Duodenal mucosa (tissue), 2 donors: ENCODE results near the gene WWOX.

ENCODE experiments used
- H3K27ac ChIP-seq: one replicate; pipeline ENCODE4 v1.7.0; 2013; ENCODE audit warnings: low read depth, low read length
- H3K27me3 ChIP-seq, 2 donors: one replicate each; pipeline ENCODE4 v1.7.0; 2013; ENCODE audit warnings: low read length in 2 of 2, control low read depth in 1 of 2; ENCODE audit not compliant: insufficient read depth in 2 of 2, control insufficient read depth in 1 of 2
- H3K36me3 ChIP-seq, 2 donors: one replicate each; pipeline ENCODE4 v1.7.0; 2013; ENCODE audit warnings: low read length in 2 of 2, control low read depth in 1 of 2; ENCODE audit not compliant: insufficient read depth in 2 of 2, control insufficient read depth in 1 of 2
- H3K4me1 ChIP-seq, 2 donors: one replicate each; pipeline ENCODE4 v1.7.0; 2013; ENCODE audit warnings: low read length in 2 of 2, control low read depth in 1 of 2; ENCODE audit not compliant: insufficient read depth in 2 of 2, control insufficient read depth in 1 of 2
- H3K4me3 ChIP-seq, 2 donors: one replicate each; pipeline ENCODE4 v1.7.0; 2013; ENCODE audit warnings: low read length in 2 of 2, low read depth in 1 of 2
- H3K9ac ChIP-seq, 2 donors: one replicate each; pipeline ENCODE4 v1.7.0; 2013; ENCODE audit warnings: low read length in 2 of 2, low read depth in 1 of 2
- H3K9me3 ChIP-seq, 2 donors: one replicate each; pipeline ENCODE4 v1.7.0; 2013; ENCODE audit warnings: low read length in 2 of 2, control low read depth in 1 of 2; ENCODE audit not compliant: control insufficient read depth in 1 of 2

Gene WWOX

DNA sequence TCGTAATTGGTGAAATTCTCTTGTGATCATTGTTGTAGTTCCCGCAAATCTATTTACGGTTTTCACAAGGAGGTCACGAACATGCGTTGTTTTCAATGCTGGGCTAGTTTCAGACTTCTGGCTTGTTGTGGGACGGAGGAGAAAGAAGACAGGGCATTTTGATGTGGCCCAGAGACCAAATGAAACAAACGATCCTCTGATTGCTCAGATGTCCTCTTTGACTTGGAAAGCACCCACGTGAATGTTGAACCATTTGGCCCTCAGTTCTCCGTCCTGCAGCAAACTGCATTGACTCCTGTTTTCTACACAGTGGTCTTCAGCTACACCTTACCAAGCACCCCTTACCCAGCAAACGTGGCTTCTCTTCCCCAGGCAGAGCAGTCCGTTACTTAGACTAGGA is 391.0 kb downstream of the WWOX start:
- Histone ChIP-seq H3K9ac (no peak overlapping the region), H3K4me1 (no peaks in the 10 kb centered on the region), H3K36me3 (no peaks in the 10 kb centered on the region), H3K9me3 (no peaks in the 10 kb centered on the region), H3K4me3 (no peak overlapping the region), H3K27ac (no peak overlapping the region), H3K27me3 (no peaks in the 10 kb centered on the region)

- no peak overlapping the region for H3K9ac ChIP-seq
- no peaks in the 10 kb centered on the region for H3K27me3 ChIP-seq
- H3K4me3 ChIP-seq, result no peak overlapping the region
- no peaks in the 10 kb centered on the region for H3K9me3 ChIP-seq
- H3K27ac ChIP-seq, result no peak overlapping the region
- H3K4me1 ChIP-seq, result no peaks in the 10 kb centered on the region
- H3K36me3 ChIP-seq, result no peaks in the 10 kb centered on the region
Observed at GRCh38 chr16:78490847-78491246, 391.4 kb downstream of the WWOX start.

DNA sequence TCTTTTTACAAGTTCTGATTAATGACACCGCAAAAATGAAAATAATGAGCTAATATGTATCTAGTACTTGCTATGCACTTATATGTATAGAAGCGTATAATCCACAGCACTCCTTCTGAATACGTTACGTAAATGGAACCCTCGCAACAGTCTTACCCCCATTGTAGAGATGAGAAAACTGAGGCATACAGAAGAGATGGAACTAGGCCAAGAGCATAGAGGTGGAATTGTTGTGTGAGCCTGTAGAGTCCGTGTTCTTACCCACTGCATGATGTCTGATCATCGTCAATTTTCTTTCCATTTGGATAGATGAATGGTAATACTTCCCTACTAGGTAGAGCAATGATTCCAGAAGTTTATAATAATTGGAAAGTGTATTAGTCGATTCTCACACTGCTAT is 394.1 kb downstream of the WWOX start:
- Histone ChIP-seq H3K9ac (no peak overlapping the region), H3K27me3 (no peaks in the 10 kb centered on the region), H3K27ac (no peak overlapping the region), H3K9me3 (no peaks in the 10 kb centered on the region), H3K4me1 (peaks cover 0 to under 1% of the 10 kb centered on the region in 2 donors), H3K4me3 (no peak overlapping the region), H3K36me3 (no peaks in the 10 kb centered on the region)

- H3K4me3 ChIP-seq, result no peak overlapping the region
- H3K36me3 ChIP-seq, result no peaks in the 10 kb centered on the region
- H3K9ac ChIP-seq, result no peak overlapping the region
- peaks cover 0 to 6% of the 10 kb centered on the region in 2 donors for H3K4me1 ChIP-seq
- no peaks in the 10 kb centered on the region for H3K27me3 ChIP-seq
- H3K9me3 ChIP-seq, result no peaks in the 10 kb centered on the region
- H3K27ac ChIP-seq, result no peak overlapping the region
Observed at GRCh38 chr16:78494105-78494504, 394.7 kb downstream of the WWOX start.

DNA sequence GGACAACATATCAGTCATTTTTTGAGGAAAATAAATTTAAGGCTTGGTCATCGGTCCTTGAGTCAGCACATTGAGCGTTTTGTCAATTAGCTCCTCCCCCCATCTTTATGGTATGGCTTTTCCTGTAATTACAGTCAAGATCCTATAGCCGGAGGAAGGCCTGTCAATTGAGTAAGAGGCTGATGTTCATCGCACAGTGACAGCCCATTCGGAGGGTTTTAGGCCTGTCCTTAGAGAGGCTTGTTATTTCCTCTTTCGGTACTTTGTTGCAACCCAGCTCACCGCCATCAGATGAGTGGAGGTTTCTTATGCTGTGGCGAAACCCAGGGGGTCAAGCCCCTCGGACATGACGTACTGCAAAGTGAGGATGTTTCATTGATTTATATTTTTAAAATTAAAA is 395.2 kb downstream of the WWOX start:
- Histone ChIP-seq H3K27me3 (no peaks in the 10 kb centered on the region), H3K9ac (no peak overlapping the region), H3K9me3 (no peaks in the 10 kb centered on the region), H3K4me1 (peaks cover 0 to 8% of the 10 kb centered on the region in 2 donors), H3K36me3 (no peaks in the 10 kb centered on the region), H3K27ac (no peak overlapping the region), H3K4me3 (no peak overlapping the region)

- Histone ChIP-seq H3K27ac (no peak overlapping the region), H3K36me3 (no peaks in the 10 kb centered on the region), H3K27me3 (no peaks in the 10 kb centered on the region), H3K9me3 (no peaks in the 10 kb centered on the region), H3K4me1 (peaks cover 0 to 8% of the 10 kb centered on the region in 2 donors), H3K4me3 (no peak overlapping the region), H3K9ac (no peak overlapping the region)
Observed at GRCh38 chr16:78496189-78496588, 396.7 kb downstream of the WWOX start.

DNA sequence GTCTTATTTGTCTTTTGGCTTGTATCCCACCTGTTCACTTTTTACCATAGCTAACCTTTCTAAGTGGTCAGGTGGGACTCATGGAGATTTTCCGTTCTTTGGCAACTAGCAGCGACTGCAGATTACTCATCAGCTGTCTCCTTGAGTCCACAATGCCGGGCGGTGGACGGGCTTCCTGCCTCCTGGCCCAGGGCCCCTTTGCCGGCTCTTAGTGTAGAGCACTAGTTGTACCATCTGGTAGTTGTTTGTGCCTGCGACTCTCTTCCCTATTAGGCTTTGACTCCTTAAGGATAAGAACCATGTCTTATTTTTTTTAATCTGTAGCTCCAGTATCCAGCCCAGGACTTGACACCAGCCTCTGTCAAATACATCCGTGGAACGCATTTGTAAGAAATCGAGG is 399.9 kb downstream of the WWOX start:
- Histone ChIP-seq H3K9me3 (no peaks in the 10 kb centered on the region), H3K4me3 (no peak overlapping the region), H3K27ac (no peak overlapping the region), H3K4me1 (peaks cover 0 to 8% of the 10 kb centered on the region in 2 donors), H3K36me3 (no peaks in the 10 kb centered on the region), H3K27me3 (no peaks in the 10 kb centered on the region), H3K9ac (no peak overlapping the region)

GRCh38 chr16:78500659-78501270 is 401.3 kb downstream of the WWOX start:
- Histone ChIP-seq H3K27me3 (no peaks in the 10 kb centered on the region), H3K36me3 (no peaks in the 10 kb centered on the region), H3K9me3 (no peaks in the 10 kb centered on the region), H3K27ac (no peak overlapping the region), H3K4me3 (no peak overlapping the region), H3K9ac (no peak overlapping the region), H3K4me1 (peaks cover 0 to 8% of the 10 kb centered on the region in 2 donors)

- Histone ChIP-seq H3K4me3 (no peak overlapping the region), H3K9me3 (no peaks in the 10 kb centered on the region), H3K9ac (no peak overlapping the region), H3K4me1 (peaks cover 4 to 8% of the 10 kb centered on the region in 2 donors), H3K27ac (no peak overlapping the region), H3K36me3 (no peaks in the 10 kb centered on the region), H3K27me3 (no peaks in the 10 kb centered on the region)
Observed at GRCh38 chr16:78501744-78502143, 402.3 kb downstream of the WWOX start.

GRCh38 chr16:78502812-78503350 is 403.4 kb downstream of the WWOX start:
- no peak overlapping the region for H3K4me3 ChIP-seq
- H3K4me1 ChIP-seq, result peaks cover 4 to 8% of the 10 kb centered on the region in 2 donors
- H3K36me3 ChIP-seq, result no peaks in the 10 kb centered on the region
- no peaks in the 10 kb centered on the region for H3K27me3 ChIP-seq
- no peak overlapping the region for H3K27ac ChIP-seq
- H3K9ac ChIP-seq, result no peak overlapping the region
- no peaks in the 10 kb centered on the region for H3K9me3 ChIP-seq
